Activated CD8-positive, alpha-beta memory T cell treated with anti-CD3 and anti-CD28 coated beads, Interleukin-2, amount 50 U/mL, for 1 hour (primary cell): ENCODE data around the gene RNF8.
"Not testable (repeated sequence)": the region's sequence is repeated elsewhere in the genome, so short reads cannot be mapped to it uniquely, and the experiment has no call there.

ENCODE experiments used
- DNase-seq: peaks from one replicate; pipeline ENCODE4 v3.0.0-alpha.2; 2020; ENCODE audit errors: extremely low read depth

RNF8 gene

DNA sequence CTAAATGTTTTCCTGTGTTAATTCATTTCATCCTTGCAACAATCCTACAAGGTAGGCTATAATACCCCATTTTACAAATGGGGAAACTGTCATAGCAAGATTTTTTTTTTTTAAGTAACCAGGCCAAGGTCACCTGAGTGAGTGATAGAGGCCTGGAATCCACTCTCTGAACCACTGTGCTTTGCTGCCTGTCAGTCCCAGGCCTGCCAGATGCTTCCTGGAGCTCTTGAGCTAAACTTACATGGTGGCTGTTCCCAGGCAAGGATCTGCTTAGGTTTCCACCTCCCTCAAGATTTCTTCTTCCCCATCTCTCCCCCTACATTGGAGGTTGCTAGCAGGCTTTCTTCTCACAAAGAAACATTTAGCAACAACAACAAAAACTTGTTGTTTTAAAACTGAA lies 32.7 kb upstream of the RNF8 start:
- DNase-seq = no peak

GRCh38 chr6:37321516-37322415 lies 32.0 kb upstream of the RNF8 start:
- DNase-seq = no peak

DNA sequence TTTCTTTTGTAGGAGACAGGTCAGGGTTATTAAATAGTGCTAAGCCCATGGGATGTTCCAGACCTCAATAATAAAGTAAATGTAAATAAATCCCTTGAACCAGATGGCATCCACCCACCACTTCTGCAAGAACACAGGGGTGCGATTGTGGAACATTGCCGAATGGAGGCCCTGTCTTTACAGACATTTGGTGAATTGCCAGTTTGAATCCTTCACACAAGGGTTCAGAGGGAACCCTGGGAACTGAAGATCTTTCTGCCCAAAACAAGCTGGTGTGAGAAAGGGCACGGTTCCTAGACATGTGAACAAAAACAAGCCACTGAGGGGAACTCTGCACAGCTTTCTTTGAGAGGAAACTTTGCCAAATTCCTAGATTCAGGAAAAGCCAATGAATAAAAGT lies 30.2 kb upstream of the RNF8 start:
- no peak for DNase-seq

DNA sequence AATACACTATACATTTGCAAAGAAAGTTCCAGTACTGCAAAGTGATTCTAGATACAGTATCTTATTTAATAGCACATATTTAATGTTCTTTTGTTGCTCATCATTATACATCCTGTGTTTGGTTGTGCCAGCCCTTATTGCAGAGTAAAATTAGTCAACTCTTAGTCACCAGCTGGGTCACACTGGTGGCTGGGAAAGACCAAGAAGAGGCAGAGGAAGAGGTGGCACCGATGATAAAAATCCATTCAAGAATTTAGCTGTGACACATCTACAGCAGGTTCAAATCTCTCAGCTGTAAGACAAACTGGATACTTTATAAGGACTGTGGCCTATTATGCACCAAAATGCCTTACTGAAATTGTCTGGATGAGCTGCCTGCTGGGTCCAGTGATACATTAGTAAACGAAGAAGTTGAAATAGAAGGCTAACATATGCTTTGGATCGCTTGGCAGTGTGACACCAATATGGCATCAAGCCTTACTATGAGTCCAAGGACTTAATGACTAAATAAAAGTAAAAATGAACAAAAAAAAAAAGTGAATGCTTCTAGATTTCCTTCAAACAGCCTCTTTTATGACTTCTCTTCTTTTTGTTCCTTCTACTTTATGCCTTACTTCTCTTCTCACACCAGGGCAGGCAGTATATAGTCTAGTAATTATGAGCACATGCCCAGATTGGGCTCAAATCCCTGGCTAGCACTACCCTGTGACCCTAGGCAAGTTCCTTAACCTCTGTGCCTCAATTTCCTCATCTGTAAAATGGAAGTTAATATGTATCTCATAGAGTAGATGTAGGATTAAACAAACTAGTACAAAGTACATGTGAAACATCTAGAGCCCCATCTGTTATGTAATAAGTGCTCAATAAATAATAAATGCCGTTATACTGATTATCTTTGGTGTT lies 29.4 kb upstream of the RNF8 start:
- no peak for DNase-seq

DNA sequence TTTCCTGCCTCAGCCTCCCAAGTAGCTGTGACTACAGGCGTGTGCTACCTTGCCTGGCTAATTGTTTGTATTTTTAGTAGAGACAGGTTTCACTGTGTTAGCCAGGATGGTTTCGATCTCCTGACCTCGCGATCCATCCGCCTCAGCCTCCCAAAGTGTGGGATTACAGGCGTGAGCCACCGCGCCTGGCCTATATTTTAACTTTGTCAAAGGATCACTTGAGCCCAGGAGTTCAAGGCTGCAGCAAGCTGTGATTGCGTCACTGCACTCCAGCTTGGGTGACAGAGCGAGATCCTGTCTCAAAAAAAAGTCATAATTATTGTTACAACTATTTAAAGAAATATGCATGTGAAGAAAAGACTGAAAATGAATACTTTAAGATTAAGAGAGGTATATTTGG lies 23.4 kb upstream of the RNF8 start:
- DNase-seq = not testable (repeated sequence)

DNA sequence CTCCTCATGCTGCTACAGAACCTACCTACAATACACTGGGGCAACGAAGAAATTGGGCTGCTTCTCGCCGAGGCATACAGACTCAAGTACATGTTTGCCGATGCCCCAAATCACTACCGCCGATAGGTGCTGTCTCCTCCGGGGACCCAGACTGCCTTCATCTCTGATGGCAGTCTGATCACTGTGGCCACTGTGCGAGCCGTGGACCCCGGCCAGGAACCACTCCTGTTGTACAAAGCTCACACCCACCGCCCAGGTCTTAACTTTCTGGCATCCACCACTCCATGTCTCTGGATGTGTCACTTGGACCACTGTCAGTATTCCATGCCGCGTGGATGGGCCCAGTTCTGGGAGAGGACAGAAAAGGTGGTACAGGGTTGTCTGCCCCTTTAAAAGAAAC lies 22.7 kb upstream of the RNF8 start:
- no peak for DNase-seq

DNA sequence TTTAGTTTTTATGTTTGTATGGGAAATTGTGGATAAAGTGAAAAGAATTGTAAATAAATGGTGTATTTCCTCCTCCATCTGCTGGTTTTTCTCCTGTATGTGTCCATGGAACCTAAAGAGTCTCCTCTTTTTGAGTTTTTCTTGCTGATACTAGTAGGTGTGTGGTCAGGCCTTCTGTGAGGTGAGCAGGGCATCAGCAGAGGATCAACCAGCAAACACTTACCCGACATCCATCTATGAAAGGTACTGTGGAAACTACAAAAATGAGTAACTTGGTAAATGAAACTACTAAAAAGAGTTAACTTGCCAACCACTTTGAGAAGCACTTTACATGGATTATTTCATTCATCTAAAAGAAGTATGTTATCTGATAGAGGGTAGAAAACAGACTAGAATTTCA lies 20.9 kb upstream of the RNF8 start:
- no peak for DNase-seq

DNA sequence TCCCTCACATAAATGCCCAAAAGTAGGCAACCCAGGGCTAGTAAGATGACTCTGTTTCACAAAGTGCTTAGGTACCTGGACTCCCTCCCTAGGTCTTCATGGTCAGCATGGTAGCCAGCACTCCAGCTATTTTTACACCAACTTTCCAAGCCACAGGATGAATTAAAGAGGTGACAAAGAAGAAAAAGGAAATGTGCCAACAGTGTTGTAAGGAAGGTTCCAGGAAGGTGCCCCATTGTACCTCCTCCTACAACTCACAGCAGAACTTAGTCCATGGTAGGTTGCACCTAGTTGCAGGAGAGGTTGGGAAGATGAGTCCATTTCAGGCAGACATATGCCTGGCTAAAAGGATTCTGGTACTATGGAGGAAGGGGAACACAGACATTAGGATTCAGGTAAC lies 19.7 kb upstream of the RNF8 start:
- DNase-seq = no peak

DNA sequence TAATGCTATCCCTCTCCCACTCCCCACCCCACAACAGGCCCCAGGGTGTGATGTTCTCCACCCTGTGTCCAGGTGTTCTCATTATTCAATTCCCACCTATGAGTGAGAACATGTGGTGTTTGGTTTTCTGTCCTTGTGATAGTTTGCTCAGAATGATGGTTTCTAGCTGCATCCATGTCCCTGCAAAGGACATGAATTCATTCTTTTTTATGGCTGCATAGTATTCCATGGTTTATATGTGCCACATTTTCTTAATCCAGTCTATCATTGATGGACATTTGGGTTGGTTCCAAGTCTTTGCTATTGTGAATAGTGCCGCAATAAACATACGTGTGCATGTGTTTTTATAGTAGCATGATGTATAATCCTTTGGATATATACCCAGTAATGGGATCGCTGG lies 15.5 kb upstream of the RNF8 start:
- not testable (repeated sequence) for DNase-seq

- no peak for DNase-seq
Measured at GRCh38 chr6:37338745-37339255, 15.0 kb upstream of the RNF8 start.

DNA sequence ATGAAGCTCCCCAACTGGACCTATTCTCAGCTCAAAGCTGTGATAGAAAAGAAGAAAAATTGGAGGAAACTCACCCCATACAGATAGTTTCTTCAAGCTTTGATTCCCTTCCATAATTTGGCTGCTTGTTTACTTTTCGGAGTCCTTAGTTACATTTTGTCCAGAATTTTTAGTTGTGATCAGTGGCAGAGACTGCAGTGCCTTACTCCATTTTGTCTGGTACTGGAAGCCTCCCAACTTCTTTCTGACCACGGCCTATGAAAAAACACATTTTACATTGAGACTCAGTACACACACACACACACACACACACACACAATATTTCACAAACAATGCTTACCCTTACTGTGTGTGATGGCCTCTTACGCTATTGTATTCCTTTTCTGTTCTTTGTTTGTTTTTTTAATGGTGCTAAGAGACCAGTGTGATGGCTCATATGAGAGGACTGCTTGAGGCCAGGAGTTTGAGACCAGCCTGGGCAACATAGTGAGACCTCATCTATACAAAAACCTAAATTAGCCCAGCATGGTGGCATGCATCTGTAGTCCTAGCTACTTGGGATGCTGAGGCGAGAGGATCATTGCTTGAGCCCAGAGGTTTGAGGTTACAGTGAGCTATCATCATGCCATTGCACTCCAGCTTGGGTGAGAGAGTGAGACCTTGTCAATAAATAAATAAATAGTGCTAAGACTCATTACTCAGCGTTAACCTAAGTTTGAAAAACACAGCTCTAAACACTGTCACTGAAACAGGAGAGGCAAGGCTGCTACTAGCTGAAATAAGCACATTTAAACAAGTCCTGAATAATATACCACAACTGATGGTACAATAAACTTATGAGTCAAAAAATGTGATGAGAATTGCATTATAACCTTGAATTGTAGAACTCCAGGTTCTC lies 13.8 kb upstream of the RNF8 start:
- no peak for DNase-seq

GRCh38 chr6:37340639-37340943 lies 13.2 kb upstream of the RNF8 start:
- DNase-seq = no peak

DNA sequence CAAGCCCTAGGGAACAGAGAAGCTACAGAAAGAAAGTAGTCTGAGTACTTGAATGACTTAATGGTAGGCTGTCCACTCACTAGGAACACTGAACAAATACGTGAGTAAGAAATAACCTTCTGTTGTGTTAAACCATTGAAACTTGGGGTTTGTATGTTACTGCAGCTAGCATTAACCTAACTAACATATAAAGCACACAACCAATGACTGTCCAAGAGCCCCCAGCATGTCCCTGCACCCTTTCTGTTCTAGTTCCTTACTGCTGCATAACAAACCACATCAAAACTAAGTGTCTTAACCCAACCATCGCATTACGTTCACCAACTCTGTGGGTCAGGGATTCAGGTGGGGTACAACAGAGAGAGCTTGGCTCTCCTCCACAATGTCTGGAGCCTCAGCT lies 10.5 kb upstream of the RNF8 start:
- DNase-seq = no peak

DNA sequence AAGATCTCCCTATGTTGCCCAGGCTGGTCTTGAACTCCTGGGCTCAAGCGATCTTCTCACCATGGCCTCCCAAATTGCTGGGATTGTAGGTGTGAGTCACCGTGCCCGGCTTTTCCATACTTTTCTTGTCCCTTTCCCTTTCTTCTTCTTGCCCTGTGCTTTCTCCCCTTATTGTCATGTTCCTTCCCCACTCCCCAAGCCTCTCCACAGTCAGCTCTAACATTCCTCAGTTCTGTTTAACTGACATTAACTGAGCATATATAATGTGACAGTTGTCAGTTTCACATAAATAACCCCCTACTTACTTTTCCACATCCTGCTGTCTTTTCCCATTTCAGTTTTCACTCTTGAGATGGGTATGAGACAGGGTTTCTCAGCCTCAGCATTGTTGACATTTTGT lies 9.5 kb upstream of the RNF8 start:
- DNase-seq = no peak

- not testable (repeated sequence) for DNase-seq
Measured at GRCh38 chr6:37345804-37346203, 8.0 kb upstream of the RNF8 start.

DNA sequence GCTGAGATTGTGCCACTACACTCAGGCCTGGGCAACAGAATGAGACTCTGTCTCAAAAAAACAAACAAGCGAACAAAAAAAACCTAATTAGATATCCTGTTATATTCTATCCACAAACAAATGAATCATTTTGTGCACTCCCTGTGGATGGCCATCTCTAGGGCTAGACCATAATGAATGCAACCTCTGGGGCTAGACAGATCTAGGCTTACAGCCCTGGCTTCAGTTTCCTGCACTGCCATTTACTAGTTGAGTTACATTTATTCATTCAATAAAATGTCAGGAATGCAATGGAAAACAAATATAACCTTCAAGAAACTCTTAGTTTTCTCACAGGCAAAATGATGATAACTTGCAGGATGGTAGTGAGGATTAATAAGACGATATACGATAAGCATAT lies 6.6 kb upstream of the RNF8 start:
- no peak for DNase-seq

- DNase-seq = no peak
Measured at GRCh38 chr6:37347670-37348111, 6.1 kb upstream of the RNF8 start.

DNA sequence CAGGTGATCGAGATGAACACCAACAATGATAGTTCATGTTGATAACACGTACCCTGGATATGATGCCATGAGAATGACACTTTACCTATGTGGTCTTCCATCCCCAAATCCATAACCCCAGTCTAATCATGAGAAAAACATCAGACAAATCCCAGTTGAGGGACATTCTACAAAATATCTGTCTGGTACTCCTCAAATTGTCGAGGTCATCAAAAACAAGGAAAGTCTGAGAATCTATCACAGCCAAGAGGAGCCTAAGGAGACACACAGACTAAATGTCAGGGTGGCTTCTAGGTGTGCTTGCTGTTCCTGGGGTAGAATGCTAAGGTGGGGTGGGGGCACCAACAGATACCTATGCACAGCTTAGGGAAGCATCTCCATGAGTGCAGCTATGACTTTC lies 2.8 kb upstream of the RNF8 start:
- no peak for DNase-seq

DNA sequence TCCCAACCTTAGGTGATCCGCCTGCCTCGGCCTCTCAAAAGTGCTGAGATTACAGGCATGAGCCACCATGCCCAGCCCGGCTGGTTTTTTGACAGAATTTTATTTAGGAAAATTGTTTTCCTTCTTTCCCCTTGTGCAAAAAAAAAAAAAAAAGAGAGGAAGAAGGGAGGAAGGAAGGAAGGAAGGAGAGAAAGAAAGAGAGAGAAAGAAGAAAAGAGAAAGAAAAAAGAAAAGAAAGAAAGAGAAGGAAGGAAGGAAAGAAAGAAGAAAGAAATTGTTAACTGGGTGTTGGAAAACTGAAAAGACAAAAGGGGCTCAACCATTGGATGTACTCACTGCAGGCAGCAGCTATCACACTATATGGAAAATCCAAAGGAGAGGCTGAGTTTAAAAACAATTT lies 1.4 kb upstream of the RNF8 start:
- no peak for DNase-seq

- no peak for DNase-seq
Measured at GRCh38 chr6:37354526-37355384, 972 bp downstream of the RNF8 start.

DNA sequence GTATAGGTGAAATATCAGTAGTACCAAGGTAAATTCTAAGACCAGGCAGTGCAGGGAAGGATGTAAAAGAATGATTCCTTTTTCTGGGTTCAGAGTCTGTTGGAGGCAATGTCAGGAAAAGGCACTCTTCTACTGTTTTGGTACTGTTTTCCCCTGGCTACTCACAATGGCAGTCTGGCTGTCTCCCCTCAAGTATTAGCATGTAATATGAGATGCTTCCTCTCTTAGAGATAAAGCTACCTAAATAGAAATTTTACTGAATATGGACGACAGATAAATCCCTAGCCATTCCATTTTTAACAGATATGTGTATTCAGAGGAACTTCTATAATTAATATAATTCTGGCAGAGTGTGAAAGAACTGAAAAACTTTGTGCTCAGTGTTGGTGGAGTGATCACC lies 3.5 kb downstream of the RNF8 start:
- DNase-seq = no peak
